ENCODE data around the gene EYA3. TPM values are rescaled to one million over a fixed set of nuclear protein-coding genes. Genes with fewer than 3 reads are reported as not detected.

Gene EYA3
- total and polyA plus RNA-seq, 2 of the 8 experiments (the other 6 are each of a cell fraction or from before 2014, with no cell fraction given): 15.0 to 33.9 TPM

GRCh38 chr1:27954186-27954585 lies 134.2 kb downstream of the EYA3 start:
- H4K8ac ChIP-seq (ENCODE audit: extremely low read depth, insufficient read depth, low read length): no peak overlapping the region
- no peak overlapping the region for H3K14ac ChIP-seq (ENCODE audit: insufficient read length)
- no peak overlapping the region for H3K4me3 ChIP-seq (ENCODE audit: extremely low read depth in 1 of 4, insufficient read depth in 2 of 4, low read depth in 3 of 4, low read length in 4 of 4)
- H3K79me1 ChIP-seq (ENCODE audit: low read depth, low read length): no peaks in the 10 kb centered on the region
- no peak overlapping the region for H2BK15ac ChIP-seq (ENCODE audit: low read length)
- H2AFZ ChIP-seq (ENCODE audit: low read length): no peak overlapping the region
- DNase-seq (ENCODE audit: low read depth in 1 of 2, low spot score in 2 of 2): no peak
- H3K56ac ChIP-seq (replicated peaks; ENCODE audit: insufficient read length, low read depth, low read length): no peak overlapping the region
- H3K9ac ChIP-seq (replicated peaks in 1 of 4; ENCODE audit: extremely low read depth in 1 of 4, low read depth in 3 of 4, low read length in 3 of 4): no peak overlapping the region
- peaks cover 0 to 2% of the 10 kb centered on the region in 2 experiments for H4K20me1 ChIP-seq (replicated peaks in 1 of 2; ENCODE audit: control insufficient read depth in 1 of 2, insufficient read depth in 2 of 2, low read length in 2 of 2)
- no peak overlapping the region for H3K23ac ChIP-seq (ENCODE audit: insufficient read length)
- no peak overlapping the region for H3K4ac ChIP-seq (replicated peaks; ENCODE audit: insufficient read length, low read depth, low read length)
- H2BK12ac ChIP-seq (ENCODE audit: low read depth, low read length): no peak overlapping the region
- no peak overlapping the region for H4K91ac ChIP-seq (replicated peaks; ENCODE audit: insufficient read length, low read length)
- no peak overlapping the region for H3K4me2 ChIP-seq (ENCODE audit: insufficient read depth in 1 of 2, low read depth in 2 of 2, low read length in 2 of 2)
- H3K4me1 ChIP-seq (replicated peaks in 1 of 4; ENCODE audit: control insufficient read depth in 3 of 4, insufficient read depth in 4 of 4, low read length in 3 of 4): no peaks in the 10 kb centered on the region; a peak in 2 of 7 replicates
- no peak for FAIRE-seq
- no peaks in the 10 kb centered on the region for H3K27me3 ChIP-seq (replicated peaks in 1 of 4; ENCODE audit: control insufficient read depth in 3 of 4, extremely low read depth in 1 of 4, insufficient read depth in 3 of 4, low read length in 3 of 4)
- peaks cover 17 to 73% (median 41%) of the 10 kb centered on the region in 4 experiments for H3K36me3 ChIP-seq (ENCODE audit: control insufficient read depth in 2 of 4, insufficient read depth in 4 of 4, low read length in 3 of 4)
- no peak overlapping the region for H2AK5ac ChIP-seq (ENCODE audit: low read depth, low read length)
- H3K23me2 ChIP-seq (ENCODE audit: low read depth, low read length): no peaks in the 10 kb centered on the region
- H3K9me3 ChIP-seq (ENCODE audit: insufficient read depth in 2 of 2, low read depth in 1 of 2, low read length in 1 of 2): no peaks in the 10 kb centered on the region
- H2BK5ac ChIP-seq (ENCODE audit: low read depth, low read length): no peak overlapping the region
- no peak overlapping the region for H3K27ac ChIP-seq (ENCODE audit: low read depth, low read length)
- ChIA-PET CTCF (ENCODE audit: partially characterized antibody) (interaction anchor here (1.2 to 6.4 kb wide), 2 partner anchors 8 to 14 kb away, joined by 5 to 46 read pairs; no protein-coding TSS in a partner anchor), POLR2A (ENCODE audit: partially characterized antibody) (interaction anchor here (1.2 to 3.3 kb wide), 4 partner anchors 8 to 123 kb away, joined by 3 to 16 read pairs (median 6); partner anchors contain the start of gene PPP1R8)
- no peak overlapping the region for H3K18ac ChIP-seq (ENCODE audit: extremely low read depth, low read length)
- H3K79me2 ChIP-seq (ENCODE audit: control insufficient read depth in 1 of 2, insufficient read depth in 2 of 2, low read length in 2 of 2): no peaks in the 10 kb centered on the region
- no peak overlapping the region for H4K5ac ChIP-seq (ENCODE audit: insufficient read length, low read depth, low read length)
- no peak for TF ChIP-seq SUZ12 (IDR thresholded peaks at IDR 0.05; ENCODE audit: low read length)
- 93% methylated on average over 10 of the region's 10 CpGs; no CpG with 5 or more reads in 1 of the 2 experiments for WGBS, 2 experiments (ENCODE audit: extremely low coverage in 1 of 2, insufficient coverage in 1 of 2, insufficient read length in 1 of 2, insufficient replicate concordance in 2 of 2, low coverage in 1 of 2, low lambda C conversion rate in 2 of 2, missing lambda C conversion rate in 1 of 2)
- no peak overlapping the region for H2BK120ac ChIP-seq (replicated peaks; ENCODE audit: low read depth, low read length)
- H2BK20ac ChIP-seq (ENCODE audit: low read length): no peak overlapping the region

Data from H1 (cell line).